Measurements from ENCODE around the gene OR5M8.

DNA sequence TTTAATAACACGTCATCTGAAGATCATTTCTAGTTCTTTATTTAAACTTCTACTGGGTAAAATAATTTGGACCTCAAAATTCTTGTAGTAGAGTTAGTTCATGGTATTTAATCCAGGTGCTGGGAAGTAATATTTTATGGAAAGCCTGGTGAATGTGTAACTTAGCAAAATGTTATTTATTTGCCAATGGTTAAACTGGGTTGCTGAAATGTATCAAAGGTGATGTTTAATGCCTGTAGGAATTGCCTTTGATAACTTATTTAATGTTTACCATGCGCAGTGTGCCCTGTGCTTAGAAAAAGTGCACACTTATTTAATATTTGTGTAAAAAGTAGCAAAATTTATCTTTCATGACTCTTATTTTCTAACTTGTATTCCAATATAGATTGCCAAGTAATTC lies 40.7 kb upstream of the OR5M8 start:
- no peak for TF ChIP-seq EZH2 (IDR thresholded peaks at IDR 0.05; ENCODE audit: borderline replicate concordance)
- no peak for TF ChIP-seq EZH2phosphoT487 (IDR thresholded peaks at IDR 0.05; ENCODE audit: low read depth, severe bottlenecking, unreplicated experiment)
